GM12872 (cell line): ENCODE data around the gene MANF.

ENCODE experiments used
- TF ChIP-seq, protein P1 (sequence below): IDR thresholded peaks from 3 replicates; pipeline ENCODE4 v1.5.1; 2011; ENCODE audit warnings: low read depth, mild to moderate bottlenecking, low read length, moderate library complexity; ENCODE audit not compliant: insufficient read depth

The MANF gene

DNA sequence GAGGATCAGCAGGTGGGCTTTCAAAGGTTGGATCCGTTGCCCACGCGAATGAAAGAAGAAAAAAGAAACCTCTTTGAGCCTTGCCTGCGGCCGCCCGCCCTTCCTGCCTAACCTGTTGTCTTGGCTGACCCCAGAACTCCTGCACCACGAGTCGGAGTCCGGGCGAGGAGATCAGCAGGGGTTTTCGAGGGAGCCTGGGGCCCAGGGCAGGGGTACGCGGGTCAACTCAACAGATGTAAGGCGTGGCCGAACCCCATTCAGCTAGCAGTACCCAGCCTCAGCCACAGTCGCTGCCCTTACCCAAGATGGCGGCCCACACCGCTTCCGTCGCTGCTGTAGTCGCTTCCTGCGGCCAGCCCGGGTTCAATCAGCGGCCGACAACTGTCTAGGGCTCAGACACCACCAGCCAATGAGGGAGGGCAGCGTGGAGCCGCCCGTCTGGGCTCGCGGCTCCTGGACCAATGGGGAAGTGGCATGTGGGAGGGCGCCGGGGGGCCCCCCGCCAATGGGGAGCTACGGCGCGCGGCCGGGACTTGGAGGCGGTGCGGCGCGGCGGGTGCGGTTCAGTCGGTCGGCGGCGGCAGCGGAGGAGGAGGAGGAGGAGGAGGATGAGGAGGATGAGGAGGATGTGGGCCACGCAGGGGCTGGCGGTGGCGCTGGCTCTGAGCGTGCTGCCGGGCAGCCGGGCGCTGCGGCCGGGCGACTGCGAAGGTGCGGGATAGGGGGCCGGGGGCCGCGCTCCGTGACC is at the start of gene MANF:
MANF (plus strand) TSS at position 566 of the 748 bp plus-strand sequence; CDS start at position 618, 52 bp downstream.
- TF ChIP-seq, protein P1, sequence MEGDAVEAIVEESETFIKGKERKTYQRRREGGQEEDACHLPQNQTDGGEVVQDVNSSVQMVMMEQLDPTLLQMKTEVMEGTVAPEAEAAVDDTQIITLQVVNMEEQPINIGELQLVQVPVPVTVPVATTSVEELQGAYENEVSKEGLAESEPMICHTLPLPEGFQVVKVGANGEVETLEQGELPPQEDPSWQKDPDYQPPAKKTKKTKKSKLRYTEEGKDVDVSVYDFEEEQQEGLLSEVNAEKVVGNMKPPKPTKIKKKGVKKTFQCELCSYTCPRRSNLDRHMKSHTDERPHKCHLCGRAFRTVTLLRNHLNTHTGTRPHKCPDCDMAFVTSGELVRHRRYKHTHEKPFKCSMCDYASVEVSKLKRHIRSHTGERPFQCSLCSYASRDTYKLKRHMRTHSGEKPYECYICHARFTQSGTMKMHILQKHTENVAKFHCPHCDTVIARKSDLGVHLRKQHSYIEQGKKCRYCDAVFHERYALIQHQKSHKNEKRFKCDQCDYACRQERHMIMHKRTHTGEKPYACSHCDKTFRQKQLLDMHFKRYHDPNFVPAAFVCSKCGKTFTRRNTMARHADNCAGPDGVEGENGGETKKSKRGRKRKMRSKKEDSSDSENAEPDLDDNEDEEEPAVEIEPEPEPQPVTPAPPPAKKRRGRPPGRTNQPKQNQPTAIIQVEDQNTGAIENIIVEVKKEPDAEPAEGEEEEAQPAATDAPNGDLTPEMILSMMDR: no peak

DNA sequence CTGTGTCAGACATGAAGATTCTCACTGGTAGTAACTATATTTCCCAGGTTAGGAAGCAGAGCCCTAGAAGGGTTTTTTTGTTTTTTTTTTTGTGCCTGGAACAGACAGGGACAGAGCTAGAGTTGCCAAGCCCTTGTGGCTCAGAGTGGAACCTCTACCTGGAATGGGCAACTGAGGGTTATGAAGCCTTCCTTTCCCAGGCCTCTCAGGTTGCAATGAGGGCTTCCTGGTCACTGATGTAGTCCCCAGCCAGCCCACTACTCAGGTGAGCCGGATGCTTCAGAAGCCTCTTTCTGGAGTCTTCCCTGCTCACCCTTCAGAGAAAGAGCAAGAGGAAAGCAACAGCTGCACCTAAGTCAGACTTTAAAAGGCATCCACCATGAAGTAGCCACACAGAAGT is 48.8 kb upstream of the MANF start:
- TF ChIP-seq, protein P1: no peak

- TF ChIP-seq, protein P1: no peak
Observed at GRCh38 chr3:51337666-51338065, 47.4 kb upstream of the MANF start.

DNA sequence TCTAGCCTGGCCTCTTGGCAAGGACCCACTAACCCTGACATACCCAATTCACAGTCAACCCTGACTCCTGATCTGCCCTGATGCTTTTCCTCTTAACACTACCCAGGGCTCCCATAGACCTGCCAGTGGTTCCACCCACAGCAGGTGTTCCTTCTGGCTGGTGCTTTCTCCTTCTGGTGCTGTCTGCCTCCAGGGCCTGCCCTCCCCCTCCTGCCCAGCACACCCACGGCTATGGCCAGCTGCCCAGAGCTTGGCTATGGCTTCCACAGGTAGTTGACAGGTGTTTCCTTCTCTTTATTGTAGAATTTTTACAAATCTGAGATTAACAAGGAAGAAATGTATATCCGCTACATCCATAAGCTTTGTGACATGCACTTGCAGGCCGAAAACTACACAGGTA is 46.5 kb upstream of the MANF start:
- TF ChIP-seq, protein P1: no peak

GRCh38 chr3:51340013-51340829 is 44.9 kb upstream of the MANF start:
- TF ChIP-seq, protein P1: no peak

DNA sequence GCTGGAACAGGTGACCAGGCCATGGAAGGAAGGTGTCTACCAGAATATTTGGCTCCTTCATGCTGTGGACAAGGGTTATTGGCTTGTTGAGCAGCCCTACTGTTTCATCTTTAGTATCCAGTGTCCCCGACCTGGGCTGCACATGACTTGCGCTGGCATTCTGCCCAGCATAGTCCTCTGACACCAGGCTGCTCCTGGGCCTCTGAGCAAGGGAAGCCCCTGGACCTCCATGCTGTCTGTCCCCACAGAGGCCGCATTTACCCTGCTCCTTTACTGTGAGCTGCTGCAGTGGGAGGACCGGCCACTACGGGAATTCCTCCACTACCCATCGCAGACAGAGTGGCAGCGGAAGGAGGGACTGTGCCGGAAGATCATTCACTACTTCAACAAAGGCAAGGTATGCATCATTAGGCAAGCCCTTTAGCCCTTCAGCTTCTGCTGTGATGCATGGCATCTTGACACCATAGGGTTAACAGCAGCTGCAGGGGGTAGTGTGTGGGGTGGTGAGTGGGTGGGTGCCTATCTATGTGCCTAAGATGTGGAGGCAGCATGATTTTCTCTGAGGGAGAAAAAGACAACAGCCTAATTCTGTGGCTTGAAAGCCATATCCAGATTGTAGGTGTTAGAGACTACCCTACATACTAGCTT is 44.0 kb upstream of the MANF start:
- TF ChIP-seq, protein P1: no peak
